Measurements from ENCODE around the gene PIWIL1.

The PIWIL1 gene

DNA sequence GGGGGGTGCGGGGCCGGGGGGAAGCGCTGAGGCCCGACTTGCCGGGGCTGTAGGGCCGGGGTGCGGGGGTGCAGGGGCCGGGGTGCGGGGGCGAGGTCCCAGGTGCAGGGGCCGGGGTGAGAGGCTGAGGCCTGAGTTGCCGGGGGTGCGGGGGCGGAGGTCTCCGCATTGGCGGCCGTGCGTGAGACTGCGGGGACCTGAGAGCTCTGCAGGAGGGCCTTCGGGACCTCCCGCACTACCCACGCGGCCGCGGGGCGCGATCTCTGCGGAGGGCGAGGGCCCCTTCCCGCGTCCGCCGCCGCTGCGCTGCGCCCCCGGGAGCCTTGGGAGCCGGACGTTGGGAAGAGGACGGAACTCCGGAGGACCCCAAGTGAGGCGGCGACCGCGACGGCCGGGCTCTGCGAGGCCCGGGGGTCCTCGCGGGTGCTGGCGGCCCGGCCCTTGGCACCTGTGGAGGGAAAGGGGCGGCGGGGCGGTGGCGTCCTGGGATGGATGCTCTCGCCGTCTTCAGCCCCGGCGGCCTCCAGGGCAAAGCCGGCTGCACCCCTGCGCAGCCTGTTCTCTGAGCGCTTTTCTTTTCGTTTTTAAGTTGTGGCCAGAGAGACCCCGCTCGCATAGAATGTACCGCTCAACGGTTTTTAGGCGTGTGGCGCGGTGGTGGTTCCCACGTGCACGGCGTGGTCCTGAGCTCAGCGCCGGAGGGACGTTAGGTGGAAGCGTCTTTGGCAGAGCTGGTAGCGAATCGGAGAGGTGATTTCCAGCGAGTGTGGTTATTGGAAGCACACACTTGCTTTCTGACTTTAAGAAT is 1.3 kb downstream of the PIWIL1 start:
- no peak for FAIRE-seq

DNA sequence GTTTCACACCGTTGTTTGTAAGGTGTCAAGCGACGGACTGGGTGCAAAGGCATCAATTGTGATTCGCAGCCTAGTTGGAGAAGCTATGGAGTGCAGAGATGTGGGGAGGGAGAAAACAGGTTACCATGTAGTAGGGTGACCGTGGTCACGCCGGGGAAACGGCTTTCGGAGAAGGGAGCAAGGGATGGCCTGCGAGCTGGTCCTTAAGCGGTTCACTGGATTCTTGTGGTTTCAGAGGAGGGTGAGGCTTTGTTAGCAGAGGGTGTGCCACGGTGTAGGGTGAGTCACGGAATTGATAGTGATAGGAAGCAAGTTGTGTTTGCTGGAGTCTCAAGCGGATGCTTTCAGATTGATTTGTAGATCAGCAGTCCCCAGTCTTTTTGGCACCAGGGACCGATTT is 2.3 kb downstream of the PIWIL1 start:
- FAIRE-seq, result no peak

DNA sequence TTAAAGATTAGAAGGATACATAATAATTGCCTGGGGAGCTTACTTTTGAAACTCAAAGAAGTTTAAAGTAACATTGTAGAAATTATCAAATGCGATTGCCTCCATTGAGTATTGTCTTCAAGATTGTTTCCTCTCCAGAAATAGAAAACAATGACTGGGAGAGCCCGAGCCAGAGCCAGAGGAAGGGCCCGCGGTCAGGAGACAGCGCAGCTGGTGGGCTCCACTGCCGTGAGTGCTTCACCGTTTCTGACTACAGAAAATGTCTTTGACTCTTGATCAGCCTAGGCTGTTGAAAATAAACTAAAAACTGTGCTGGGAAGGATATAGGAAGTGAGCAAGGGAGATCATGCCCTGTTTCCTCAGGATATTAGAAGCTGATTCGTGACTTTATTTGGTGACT is 4.8 kb downstream of the PIWIL1 start:
- FAIRE-seq, result no peak

DNA sequence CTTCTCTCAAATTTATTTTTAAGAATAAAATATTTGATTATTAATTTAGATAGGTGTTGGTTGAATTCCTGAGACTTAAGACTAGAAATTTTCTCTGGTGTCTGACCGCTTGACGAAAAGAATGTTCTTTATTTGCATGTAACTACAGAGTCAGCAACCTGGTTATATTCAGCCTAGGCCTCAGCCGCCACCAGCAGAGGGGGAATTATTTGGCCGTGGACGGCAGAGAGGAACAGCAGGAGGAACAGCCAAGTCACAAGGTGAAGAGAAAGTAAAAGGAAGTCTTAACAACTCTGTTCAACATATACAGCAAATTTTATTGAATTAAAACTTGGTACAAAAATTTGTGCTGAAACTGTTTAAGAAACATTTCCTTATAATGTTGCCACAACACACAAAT is 5.2 kb downstream of the PIWIL1 start:
- no peak for FAIRE-seq

DNA sequence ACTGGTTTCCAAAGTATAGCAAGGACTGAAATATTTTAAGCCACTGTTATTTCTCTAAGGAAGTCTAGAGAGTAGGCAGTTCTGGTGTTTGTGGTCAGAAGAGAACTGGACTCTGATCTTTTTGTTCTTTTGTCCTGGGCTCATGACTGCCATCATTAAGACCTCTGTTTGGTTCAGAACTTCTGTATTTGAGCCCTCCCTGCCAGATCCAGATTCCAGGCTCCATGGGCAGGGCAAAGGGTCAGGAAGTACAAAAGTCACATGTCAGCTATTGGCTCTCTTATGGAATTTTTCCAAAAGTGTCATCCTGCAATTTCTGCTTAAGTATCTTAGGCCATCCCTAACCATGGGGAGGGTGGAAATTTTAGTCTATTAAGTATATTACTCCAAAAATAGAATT is 6.8 kb downstream of the PIWIL1 start:
- FAIRE-seq, result no peak

GRCh38 chr12:130345292-130345691 is 7.6 kb downstream of the PIWIL1 start:
- no peak for FAIRE-seq

GRCh38 chr12:130347588-130347987 is 9.9 kb downstream of the PIWIL1 start:
- no peak for FAIRE-seq

DNA sequence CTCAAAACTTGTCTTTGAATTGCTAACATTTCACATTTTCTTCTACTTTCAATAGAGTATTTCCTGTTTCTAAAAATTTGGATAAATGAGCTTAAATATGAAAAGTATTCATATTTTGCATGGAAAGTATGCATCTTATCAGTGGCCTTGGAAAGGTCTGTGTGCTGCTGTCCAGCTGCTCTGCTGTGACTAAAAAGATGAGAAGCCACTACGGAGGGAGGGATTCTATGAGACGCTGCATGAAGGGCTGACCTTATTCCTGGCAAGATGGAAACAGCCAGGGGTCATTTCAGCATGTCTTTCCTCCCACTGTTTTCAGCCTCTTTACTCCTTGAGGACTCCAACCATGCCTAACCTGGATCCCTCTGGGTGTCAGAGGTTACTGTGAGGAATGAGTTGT is 13.0 kb downstream of the PIWIL1 start:
- FAIRE-seq, result no peak

DNA sequence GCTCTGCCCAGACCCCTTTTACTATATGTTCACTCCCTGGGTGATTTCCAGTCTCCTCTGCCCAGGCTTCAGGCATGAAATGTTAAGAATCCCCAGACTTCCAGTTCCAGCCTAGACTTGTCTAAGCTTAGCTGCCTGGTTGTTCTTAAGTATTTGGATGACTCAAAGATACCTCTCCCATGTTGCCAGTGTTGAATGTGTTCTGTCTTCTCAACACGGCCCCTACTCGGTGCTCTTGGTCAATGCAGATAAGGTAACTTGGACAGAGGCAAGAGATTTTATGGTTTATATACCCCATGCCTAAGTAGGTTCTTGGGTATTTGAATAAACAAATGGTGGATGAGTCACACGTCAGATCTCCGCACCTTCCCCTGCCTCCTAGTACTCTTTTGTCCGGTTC is 13.6 kb downstream of the PIWIL1 start:
- FAIRE-seq, result no peak

GRCh38 chr12:130353081-130353480 is 15.4 kb downstream of the PIWIL1 start:
- no peak for FAIRE-seq

DNA sequence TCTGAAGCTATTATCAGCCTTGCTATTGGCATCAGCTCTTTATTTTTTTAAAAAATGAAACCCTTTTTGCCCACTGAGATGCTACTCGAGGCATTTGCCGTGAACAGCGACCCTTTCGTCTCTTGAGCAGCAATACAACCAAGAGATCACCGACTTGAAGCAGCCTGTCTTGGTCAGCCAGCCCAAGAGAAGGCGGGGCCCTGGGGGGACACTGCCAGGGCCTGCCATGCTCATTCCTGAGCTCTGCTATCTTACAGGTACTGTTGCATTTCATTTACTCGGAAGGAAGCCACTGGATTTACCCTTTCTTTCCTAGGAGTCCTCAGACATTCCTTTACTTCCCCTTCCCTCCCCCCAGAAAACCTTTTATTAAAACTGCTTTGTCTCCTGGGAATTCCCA is 16.7 kb downstream of the PIWIL1 start:
- FAIRE-seq, result no peak

GRCh38 chr12:130356222-130356621 is 18.5 kb downstream of the PIWIL1 start:
- no peak for FAIRE-seq

DNA sequence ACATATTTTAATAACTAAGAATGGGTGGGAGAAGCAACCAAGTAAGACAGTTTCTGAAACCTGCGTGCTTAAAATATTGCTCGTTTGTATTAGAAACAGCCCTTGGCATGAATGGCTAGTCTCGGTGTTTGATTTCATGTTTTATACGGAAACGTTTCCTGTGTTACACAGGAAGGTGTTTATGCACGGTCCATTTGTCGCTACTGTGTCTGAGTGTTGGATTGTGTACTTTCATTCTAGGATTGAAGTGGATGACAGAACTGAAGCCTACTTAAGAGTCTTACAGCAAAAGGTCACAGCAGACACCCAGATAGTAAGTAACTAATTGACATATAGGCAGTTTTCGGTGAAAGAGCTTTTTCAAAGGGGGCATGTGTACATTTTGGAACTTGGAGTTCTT is 19.6 kb downstream of the PIWIL1 start:
- no peak for FAIRE-seq

DNA sequence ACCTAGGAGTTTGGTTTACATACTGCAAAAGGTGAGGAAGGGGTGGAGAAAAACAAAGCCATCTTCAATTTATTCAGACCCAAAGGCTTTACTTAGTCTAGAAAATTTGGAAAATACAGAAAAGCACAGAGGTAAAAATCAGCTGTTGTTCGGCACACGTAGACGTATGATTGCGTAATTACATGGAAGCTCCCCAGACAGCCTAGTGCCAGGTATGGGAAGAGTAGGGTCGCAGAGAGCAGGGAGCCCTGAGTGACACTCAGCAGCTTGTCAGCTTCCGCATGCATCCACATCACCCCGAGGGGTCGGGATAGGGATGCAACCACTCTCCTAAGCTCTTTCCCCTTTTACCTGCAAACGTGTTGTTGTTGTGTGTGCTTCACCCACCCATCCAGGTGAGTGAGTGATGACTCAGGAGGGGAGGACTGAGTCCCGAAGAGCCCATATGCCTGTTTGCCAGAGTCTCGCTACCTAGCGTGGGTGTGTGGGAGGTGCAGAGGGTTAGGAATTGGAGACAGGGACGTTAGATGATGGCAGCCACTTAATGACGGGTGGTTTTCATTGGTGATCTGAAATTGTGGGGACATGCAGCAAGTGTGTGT is 20.1 kb downstream of the PIWIL1 start:
- FAIRE-seq, result no peak

DNA sequence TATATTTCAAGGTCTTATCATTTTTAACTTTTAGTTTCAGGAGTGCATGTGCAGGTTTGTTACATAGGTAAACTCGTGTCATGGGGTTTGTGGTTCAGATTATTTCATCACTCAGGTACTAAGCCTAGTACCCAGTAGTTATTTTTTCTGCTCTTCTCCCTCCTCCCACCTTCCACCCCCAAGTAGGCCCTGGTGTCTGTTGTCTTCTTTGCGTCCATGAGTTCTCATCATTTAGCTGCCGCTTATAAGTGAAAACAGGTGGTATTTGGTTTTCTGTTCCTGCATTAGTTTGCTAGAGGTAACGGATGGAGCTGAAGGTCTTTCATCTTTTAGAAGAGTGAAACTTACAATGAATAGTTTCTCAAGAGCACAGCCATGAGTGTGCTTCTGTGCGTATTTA is 24.4 kb downstream of the PIWIL1 start:
- FAIRE-seq, result no peak

- FAIRE-seq, result no peak
Measured at GRCh38 chr12:130364578-130364977, 26.9 kb downstream of the PIWIL1 start.

DNA sequence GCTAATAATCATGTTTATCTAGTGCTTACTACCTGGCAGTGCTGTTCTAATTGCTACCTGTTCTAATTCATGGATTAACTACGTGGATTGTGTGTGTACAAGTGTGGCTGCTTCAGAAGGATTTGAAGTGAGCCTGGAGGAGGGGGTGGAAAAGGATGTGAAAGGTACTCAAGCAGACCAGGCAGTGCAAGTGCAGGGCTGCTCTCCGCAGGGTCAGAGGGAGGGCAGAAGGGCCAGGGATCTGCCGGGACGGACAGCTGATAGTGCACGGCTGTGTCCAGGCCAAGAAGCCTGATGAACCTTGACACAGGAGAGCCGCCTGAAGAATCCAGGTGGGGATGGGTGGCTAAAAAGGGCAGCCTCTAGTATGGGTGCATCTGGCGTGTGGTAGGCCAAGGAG is 28.5 kb downstream of the PIWIL1 start:
- FAIRE-seq, result no peak

DNA sequence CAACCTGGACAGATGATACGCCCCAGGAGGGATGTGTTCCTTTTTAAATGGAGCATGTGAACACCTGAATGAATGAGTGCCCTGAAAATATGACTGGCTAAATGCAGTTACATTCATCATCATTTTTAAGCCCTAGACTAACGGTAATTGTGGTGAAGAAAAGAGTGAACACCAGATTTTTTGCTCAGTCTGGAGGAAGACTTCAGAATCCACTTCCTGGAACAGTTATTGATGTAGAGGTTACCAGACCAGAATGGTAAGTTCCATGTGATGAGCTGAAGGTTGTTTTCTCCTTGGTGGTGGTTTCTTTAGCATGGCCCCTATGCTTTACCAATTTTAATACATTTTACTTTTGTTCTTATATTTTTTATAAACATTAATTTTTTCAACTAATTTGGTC is 29.3 kb downstream of the PIWIL1 start:
- FAIRE-seq, result no peak

DNA sequence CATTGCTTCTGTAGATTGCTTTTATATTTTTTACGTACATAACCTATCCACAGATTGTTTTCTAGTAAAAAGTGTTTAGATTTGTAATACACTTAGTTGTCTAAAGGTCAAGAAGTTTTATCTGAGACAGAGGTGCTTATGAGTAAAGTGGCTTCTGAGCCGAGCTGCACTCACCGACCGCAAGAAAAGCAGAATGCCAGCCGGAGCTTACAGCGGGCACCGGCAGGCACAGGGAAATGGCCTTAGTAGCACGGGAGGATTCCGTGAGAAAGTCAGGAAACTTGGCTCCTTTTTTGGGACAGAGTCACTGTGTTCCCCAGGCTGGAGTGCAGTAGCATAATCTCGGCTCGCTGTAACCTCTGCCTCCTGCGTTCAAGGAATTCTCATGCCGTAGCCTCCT is 29.8 kb downstream of the PIWIL1 start:
- no peak for FAIRE-seq

DNA sequence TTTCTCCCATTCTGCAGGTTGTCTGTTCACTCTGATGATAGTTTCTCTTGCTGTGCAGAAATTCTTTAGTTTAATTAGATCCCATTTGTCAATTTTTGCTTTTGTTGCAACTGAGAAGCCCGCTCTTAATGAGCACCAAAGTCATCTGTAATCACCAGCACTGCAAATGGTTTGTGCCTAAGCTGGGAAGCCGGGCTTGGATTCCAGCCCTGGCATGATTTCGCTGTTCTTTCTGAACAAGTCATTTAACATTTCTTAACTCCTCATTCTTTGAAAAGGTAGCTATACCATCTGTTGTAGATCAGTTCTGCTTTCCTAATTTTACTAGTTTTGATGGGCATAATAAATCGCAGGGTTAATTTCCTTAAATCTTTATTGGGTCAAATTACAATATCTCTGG is 32.1 kb downstream of the PIWIL1 start:
- no peak for FAIRE-seq

- no peak for FAIRE-seq
Measured at GRCh38 chr12:130371296-130371695, 33.6 kb downstream of the PIWIL1 start.

GRCh38 chr12:130372936-130373335 is 35.2 kb downstream of the PIWIL1 start:
- no peak for FAIRE-seq

DNA sequence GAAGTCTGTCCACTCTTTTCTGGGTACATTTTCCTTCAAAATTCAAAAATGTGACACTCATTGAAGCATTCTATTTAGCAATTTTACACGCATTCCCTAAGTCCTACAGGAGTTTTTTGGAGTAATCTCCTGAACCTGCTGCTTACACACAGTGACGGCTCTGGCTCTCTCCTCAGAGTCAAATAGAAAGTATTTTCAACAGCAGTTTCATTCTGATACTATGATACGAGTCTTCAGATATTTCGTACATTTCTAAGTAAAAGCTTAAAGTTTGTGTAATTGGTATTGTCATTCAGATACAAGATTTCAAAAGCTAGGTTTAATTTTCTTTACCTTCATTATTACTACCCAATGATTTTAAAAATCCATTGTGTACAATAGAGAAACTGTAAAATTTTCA is 36.4 kb downstream of the PIWIL1 start:
- FAIRE-seq, result no peak

- FAIRE-seq, result no peak
Measured at GRCh38 chr12:130375296-130376287, 37.9 kb downstream of the PIWIL1 start.

Measured in A204.1 (cell line).